ELR (cell line): ENCODE data around the gene RPL21.
"Not testable (repeated sequence)": the region's sequence is repeated elsewhere in the genome, so short reads cannot be mapped to it uniquely, and the experiment has no call there.

Experiments used
- DNase-seq: peaks from one replicate; pipeline ENCODE4 v3.0.0-alpha.2; 2015; ENCODE audit warnings: low read depth

The RPL21 gene

GRCh38 chr13:27251166-27252091, at the start of gene RPL21:
Gene RPL21, plus strand, starts transcription at chr13:27251558. Its CDS starts 2,219 bp downstream, at chr13:27253777.
- DNase-seq = peak; percentile 97

GRCh38 chr13:27201661-27202060, 49.7 kb upstream of the RPL21 start:
- peak; percentile 73 for DNase-seq

DNA sequence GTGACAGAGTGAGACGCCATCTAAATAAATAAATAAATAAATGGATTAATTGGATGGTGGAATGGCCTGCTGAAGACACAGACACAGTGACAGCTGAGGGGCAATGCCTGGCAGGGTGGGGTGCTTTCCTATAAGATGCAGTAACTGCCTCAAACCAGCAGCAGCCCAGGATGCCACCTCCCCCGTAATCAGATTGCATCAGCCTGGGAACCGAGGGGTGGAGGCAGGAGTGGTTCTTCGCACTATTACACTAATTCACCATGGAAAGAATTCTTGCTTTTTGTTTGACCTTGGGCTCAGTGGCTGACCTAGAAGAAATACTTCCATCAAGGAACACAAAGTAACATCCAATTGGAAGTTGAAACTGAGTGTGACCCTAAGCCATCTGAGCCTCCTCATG, 48.2 kb upstream of the RPL21 start:
- DNase-seq = no peak

DNA sequence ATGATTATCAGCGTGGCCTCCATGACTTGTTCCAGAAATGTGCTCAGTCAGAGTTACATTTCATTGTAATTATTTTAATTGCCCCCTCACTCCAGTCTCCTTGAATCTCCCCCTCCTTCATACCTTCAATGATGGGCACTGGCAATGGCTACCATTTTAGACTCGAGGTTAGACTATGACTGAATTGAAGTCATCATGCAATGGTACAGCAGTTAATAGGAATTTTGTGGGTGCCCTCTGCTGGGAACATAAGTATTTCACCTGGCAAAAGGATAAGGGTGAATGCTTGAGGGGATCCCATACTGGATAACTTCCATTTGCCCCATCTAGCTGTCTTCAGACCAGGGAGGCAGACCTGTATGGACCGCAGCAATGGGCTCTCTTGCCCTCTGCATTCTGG, 47.5 kb upstream of the RPL21 start:
- DNase-seq = peak; percentile 55

DNA sequence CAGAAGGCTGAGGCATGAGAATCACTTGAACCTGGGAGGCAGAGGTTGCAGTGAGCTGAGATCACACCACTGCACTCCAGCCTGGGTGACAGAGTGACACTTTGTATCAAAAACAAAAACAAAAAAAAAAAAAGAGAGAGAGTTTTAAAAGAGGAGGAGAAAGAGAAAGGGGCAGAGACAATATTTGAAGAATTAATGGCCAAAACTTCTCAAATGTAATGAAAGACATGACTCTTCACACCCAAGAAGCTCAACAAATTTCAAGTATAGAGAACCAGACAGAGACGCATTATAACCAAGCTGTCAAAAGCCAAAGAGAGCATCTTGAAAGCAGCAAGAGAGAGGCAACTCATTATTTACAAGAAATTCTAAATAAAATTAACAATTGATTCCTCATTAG, 42.8 kb upstream of the RPL21 start:
- DNase-seq = no peak

DNA sequence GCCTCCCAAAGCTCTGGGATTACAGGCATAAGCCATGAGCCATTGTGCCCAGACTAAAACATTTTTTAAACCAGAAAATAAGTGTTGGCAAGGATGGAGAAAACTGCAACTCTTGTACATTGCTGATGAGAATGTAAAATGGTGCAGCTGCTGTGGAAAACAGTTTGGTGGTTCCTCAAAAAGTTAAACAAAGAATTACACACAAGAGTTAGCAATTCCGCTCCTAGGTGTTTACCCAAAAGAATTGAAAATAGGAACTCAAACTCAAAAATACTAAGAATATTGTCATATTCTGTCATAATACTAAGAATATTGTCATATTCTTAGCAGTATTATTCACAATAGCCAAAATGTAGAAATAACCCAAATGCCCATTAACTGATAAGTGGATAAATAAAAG, 40.1 kb upstream of the RPL21 start:
- no peak for DNase-seq

- DNase-seq = peak; percentile 89
These were observed 39.5 kb upstream of the RPL21 start for GRCh38 chr13:27211771-27212364.

DNA sequence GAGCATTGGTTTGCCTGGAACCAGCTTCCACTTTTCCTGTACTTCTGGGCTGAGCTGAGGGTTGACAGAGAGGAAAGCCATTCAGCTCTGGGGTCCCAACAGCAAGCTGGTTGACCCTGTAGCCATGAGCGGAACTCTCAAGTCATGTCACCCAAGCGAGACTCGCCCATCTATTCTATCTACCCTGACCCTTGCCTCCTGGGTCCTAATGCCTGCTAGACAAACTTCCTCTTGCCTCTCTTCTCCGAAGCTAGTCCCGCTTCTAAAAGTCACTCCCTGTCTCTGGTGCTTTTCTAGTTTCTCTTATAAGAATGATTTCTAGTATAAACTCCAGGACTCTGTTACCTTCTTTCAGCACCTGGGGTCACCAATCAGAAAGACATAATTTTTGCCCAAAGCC, 38.0 kb upstream of the RPL21 start:
- DNase-seq = not testable (repeated sequence)

DNA sequence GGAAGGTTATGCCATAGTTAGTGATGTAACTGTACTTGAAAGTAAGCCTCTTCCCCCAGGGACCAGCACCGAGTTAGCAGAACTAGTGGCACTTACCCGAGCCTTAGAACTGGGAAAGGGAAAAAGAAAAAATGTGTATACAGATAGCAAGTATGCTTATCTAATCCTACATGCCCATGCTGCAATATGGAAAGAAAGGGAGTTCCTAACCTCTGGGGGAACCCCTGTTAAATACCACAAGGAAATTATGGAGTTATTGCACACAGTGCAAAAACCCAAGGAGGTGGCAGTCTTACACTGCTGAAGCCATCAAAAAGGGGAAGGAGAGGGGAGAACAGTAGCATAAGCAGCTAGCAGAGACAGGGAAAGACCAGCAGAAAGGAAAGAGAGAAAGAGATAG, 33.6 kb upstream of the RPL21 start:
- not testable (repeated sequence) for DNase-seq

- DNase-seq = not testable (repeated sequence)
These were observed 32.5 kb upstream of the RPL21 start for GRCh38 chr13:27218861-27219260.

- no peak for DNase-seq
These were observed 31.7 kb upstream of the RPL21 start for GRCh38 chr13:27219611-27220010.

DNA sequence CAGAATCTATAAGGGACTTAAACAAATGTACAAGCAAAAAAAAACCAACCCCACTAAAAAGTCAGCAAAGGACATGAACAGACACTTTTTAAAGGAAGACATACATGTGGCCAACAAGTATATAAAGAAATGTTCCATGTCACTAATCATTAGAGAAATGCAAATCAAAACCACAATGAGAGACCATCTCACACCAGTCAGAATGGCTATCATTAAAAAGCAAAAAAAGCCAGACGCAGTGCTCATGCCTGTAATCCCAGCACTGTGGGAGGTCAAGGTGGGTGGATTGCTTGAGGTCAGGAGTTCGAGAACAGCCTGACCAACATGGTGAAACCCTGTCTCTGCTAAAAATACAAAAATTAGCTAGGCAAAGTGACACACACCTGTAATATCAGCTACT, 29.3 kb upstream of the RPL21 start:
- not testable (repeated sequence) for DNase-seq

GRCh38 chr13:27226991-27227390, 24.4 kb upstream of the RPL21 start:
- no peak for DNase-seq

DNA sequence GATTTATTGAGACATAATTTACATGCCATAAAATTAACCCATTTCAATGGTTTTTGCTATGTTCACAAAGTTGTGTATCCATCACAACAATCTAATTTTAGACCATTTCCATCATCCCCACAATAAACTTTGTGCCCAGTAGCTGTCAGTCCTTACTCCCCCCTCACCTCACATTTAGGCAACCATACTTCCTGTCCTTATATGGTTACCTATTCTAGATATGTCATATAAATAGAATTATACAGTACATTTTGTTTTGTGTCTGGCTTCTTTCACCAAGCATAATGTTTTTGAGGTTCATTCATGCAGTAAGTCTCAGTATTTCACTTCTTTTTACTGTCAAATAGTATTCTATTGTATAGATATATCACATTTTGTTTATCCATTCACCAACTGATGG, 23.2 kb upstream of the RPL21 start:
- DNase-seq = no peak

DNA sequence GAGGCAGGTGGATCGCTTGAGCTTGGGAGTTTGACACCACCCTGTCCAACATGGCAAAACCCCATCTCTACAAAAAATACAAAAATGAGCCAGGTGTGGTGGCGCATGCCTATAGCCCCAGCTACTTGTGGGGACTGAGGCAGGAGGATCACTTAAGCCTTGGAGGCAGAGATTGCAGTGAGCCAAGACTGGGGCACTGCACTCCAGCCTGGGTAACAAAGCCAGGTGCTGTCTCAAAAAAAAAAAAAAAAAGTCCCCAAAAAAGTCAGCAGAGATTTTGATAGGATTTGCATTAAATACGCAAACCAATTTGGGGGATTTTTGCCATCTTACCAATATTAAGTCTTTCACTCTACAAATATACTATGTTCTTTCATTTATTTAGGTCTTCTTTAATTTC, 21.7 kb upstream of the RPL21 start:
- no peak for DNase-seq

DNA sequence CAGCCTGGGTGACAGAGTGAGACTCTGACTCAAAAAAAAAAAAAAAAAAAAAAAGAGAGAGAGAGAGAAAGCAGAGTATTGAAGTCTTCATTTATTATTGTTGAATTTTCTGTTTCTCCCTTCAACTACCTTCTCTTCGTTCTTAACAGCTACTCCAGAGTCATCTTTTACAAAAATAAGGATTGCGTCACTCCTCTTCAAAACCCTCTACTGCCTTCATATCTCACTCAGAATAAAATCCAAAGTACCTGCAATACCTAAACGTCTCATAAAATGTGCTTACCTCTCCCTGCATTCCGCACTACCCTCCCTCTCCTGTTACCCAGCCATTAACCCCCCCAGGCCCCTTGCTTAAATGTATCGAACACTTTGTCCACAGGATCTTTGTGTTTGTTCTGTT, 17.4 kb upstream of the RPL21 start:
- no peak for DNase-seq

- no peak for DNase-seq
These were observed 14.9 kb upstream of the RPL21 start for GRCh38 chr13:27236478-27236877.

DNA sequence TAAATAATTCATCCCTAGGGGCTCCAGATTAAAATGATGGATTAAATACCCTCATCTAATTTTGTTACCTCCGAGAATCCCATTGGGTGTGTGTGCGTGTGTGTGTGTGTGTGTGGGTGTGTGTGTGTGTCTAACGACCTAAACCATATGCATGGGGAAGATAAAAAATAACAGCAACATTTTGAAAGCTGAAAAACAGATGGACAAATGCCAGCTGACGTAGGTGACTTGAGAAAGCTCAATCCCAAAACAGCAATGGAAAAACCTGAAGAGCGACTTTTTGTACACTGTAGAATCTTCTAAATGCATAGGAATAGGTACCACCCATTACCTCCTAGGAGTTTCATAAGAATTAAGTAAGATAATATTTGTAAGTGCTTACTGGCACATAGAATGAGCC, 8.7 kb upstream of the RPL21 start:
- DNase-seq = no peak

- no peak for DNase-seq
These were observed 5.7 kb upstream of the RPL21 start for GRCh38 chr13:27245610-27246009.

- DNase-seq = no peak
These were observed 559 bp upstream of the RPL21 start for GRCh38 chr13:27250833-27251165.

DNA sequence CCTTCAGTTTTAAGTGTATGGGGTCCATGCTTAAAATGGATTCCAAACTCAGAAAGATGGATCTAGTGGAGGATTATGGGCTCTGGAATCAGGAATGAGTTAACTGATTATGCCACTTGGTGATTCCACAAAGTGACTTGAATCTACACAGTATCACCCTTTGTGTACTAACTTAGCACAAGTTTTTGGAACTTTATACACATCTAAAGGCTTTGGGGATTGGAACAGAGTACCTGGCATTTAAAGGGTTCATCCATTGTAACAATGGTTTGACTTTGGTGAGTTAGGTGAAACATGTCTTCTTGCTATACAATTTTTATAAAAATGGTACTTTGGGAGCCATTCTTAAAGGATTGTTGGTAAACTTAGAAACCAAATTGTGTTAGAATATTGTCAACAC, 1.1 kb downstream of the RPL21 start:
- no peak for DNase-seq

DNA sequence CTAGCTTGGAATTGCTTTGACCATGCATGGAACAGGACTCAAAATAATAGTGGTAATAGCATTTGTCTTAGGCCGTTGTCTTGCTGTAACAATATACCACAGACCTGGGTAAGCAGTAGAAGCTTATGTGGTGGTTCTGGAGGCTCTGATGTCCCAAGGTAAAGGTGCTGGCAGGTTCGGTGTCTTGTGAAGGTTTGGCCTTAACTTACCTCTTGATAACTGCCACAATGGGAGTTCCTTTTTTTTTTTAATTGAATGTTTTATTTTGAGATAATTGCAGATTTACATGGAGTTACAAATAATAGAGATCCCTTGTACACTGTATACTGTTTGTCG, 5.8 kb downstream of the RPL21 start:
- DNase-seq = peak; percentile 27

- peak; percentile 35 for DNase-seq
These were observed 6.4 kb downstream of the RPL21 start for GRCh38 chr13:27257648-27258253.
